Activated naive CD4-positive, alpha-beta T cell treated with anti-CD3 and anti-CD28 coated beads for 36 hours (primary cell): Measurements from ENCODE around the gene NCOA7. TPM values are rescaled to one million over a fixed set of nuclear protein-coding genes. Genes with fewer than 3 reads are reported as not detected.

Source experiments
- CTCF ChIA-PET: fragments of 350-600 bp; sonication (Branson Sonifier 250); formaldehyde crosslinking; loops from one replicate; lab custom pipeline; 2021; ENCODE audit warnings: antibody characterized with exemption; lab: Charles Lee
- DNase-seq: peaks from one replicate; pipeline ENCODE4 v3.0.0-alpha.2; 2020
- H3K27ac Mint-ChIP-seq: one replicate; pipeline ENCODE4 v1.8.0; 2021; ENCODE audit warnings: mild to moderate bottlenecking, mixed read lengths
- H3K27me3 Mint-ChIP-seq: one replicate; pipeline ENCODE4 v1.8.0; 2021; ENCODE audit warnings: low read depth, mixed read lengths
- H3K36me3 Mint-ChIP-seq: one replicate; pipeline ENCODE4 v1.8.0; 2021; ENCODE audit warnings: low read depth, mixed read lengths
- H3K4me1 Mint-ChIP-seq: one replicate; pipeline ENCODE4 v1.8.0; 2021; ENCODE audit warnings: low read depth, mixed read lengths
- H3K4me3 Mint-ChIP-seq: one replicate; pipeline ENCODE4 v1.8.0; 2021; ENCODE audit warnings: mild to moderate bottlenecking, moderate library complexity, mixed read lengths
- H3K9me3 Mint-ChIP-seq: one replicate; pipeline ENCODE4 v1.8.0; 2021; ENCODE audit warnings: mixed read lengths
- intact Hi-C: fragments of 100-400 bp; cut with micrococcal nuclease; formaldehyde crosslinking; loops from one replicate; pipeline ENCODE4 v1.15.1; 2023
- total RNA-seq, 2 experiments: library from RNA; stranded (reverse); gene quantifications; one replicate each; pipeline ENCODE4 v1.2.3, GENCODE V29; 2021

The NCOA7 gene
- total RNA-seq, 2 experiments from 2014 or later = 39.2 to 43.1 TPM

- peaks cover 33% of the 10 kb centered on the region for H3K4me1 Mint-ChIP-seq
- H3K27ac Mint-ChIP-seq = no peak overlapping the region
- H3K27me3 Mint-ChIP-seq = peaks cover 53% of the 10 kb centered on the region
- H3K36me3 Mint-ChIP-seq = no peaks in the 10 kb centered on the region
- intact Hi-C loops = loop anchor here (1.0 to 10.0 kb wide), 7 partner anchors 32 to 791 kb away; partner anchors contain the start of genes CENPW, HINT3 and TPD52L1
- CTCF ChIA-PET = interaction anchor here (0.6 to 1.2 kb wide), 2 partner anchors 434 to 1369 kb away, joined by 3 read pairs; no protein-coding TSS in a partner anchor
- no peaks in the 10 kb centered on the region for H3K9me3 Mint-ChIP-seq
- H3K4me3 Mint-ChIP-seq = peak overlapping the region; percentile 79
- DNase-seq = no peak
Measured at GRCh38 chr6:125748406-125749172, 42.2 kb upstream of the NCOA7 start.

- Mint-ChIP-seq H3K4me3 (peak within 1 kb of the TSS; percentile 79), H3K36me3 (no peaks in the 10 kb centered on the region), H3K4me1 (peaks cover 33% of the 10 kb centered on the region), H3K27ac (no peak within 1 kb of the TSS), H3K9me3 (no peaks in the 10 kb centered on the region), H3K27me3 (peaks cover 51% of the 10 kb centered on the region)
- DNase-seq = peak; percentile 83
- intact Hi-C loops = loop anchor here (1.0 to 10.0 kb wide), 6 partner anchors 31 to 792 kb away; partner anchors contain the start of genes CENPW and TPD52L1
- CTCF ChIA-PET = no interaction called here
Measured at GRCh38 chr6:125749173-125749864, 41.4 kb upstream of the NCOA7 start, which contains the start of gene HEY2. Gene HEY2 (plus strand): TSS chr6:125749632. CDS start chr6:125749777, 145 bp downstream.

GRCh38 chr6:125749865-125750691, 40.7 kb upstream of the NCOA7 start:
- peaks cover 31% of the 10 kb centered on the region for H3K4me1 Mint-ChIP-seq
- H3K27ac Mint-ChIP-seq = no peak overlapping the region
- H3K36me3 Mint-ChIP-seq = no peaks in the 10 kb centered on the region
- DNase-seq = peak; percentile 6
- CTCF ChIA-PET = interaction anchor here (0.9 to 1.0 kb wide), 2 partner anchors 10 to 438 kb away, joined by 3 read pairs; no protein-coding TSS in a partner anchor
- intact Hi-C loops = loop anchor here (1.0 to 10.0 kb wide), 9 partner anchors 19 to 878 kb away; partner anchors contain the start of genes CENPW and TPD52L1
- peak overlapping the region; percentile 79 for H3K4me3 Mint-ChIP-seq
- H3K27me3 Mint-ChIP-seq = peaks cover 49% of the 10 kb centered on the region
- H3K9me3 Mint-ChIP-seq = no peaks in the 10 kb centered on the region

GRCh38 chr6:125750692-125751333, 39.9 kb upstream of the NCOA7 start:
- Mint-ChIP-seq H3K27ac (no peak overlapping the region), H3K9me3 (no peaks in the 10 kb centered on the region), H3K27me3 (peaks cover 47% of the 10 kb centered on the region), H3K36me3 (no peaks in the 10 kb centered on the region), H3K4me3 (peak overlapping the region; percentile 36), H3K4me1 (peaks cover 31% of the 10 kb centered on the region)
- intact Hi-C loops = loop anchor here (1.0 to 5.0 kb wide), 3 partner anchors 18 to 879 kb away; no protein-coding TSS in a partner anchor
- DNase-seq = no peak
- CTCF ChIA-PET = interaction anchor here (0.9 to 1.0 kb wide), 3 partner anchors 9 to 438 kb away, joined by 3 read pairs; no protein-coding TSS in a partner anchor

GRCh38 chr6:125751334-125751916, 39.3 kb upstream of the NCOA7 start:
- Mint-ChIP-seq H3K4me1 (peaks cover 27% of the 10 kb centered on the region), H3K27ac (no peak overlapping the region), H3K4me3 (no peak overlapping the region), H3K27me3 (peaks cover 43% of the 10 kb centered on the region), H3K9me3 (no peaks in the 10 kb centered on the region), H3K36me3 (no peaks in the 10 kb centered on the region)
- CTCF ChIA-PET = interaction anchor here (0.6 to 2.1 kb wide), 7 partner anchors 10 to 441 kb away, joined by 3 to 5 read pairs (median 4); no protein-coding TSS in a partner anchor
- DNase-seq = no peak
- intact Hi-C loops = loop anchor here (5.0 kb wide), 2 partner anchors 239 to 879 kb away; no protein-coding TSS in a partner anchor

- Mint-ChIP-seq H3K4me3 (no peak overlapping the region), H3K36me3 (no peaks in the 10 kb centered on the region), H3K9me3 (no peaks in the 10 kb centered on the region), H3K27ac (no peak overlapping the region), H3K4me1 (peaks cover 19% of the 10 kb centered on the region), H3K27me3 (peaks cover 36% of the 10 kb centered on the region)
- DNase-seq = no peak
- CTCF ChIA-PET = interaction anchor here (0.6 to 2.3 kb wide), 19 partner anchors 10 to 1589 kb away, joined by 3 to 31 read pairs (median 4); partner anchors contain the start of gene HDDC2
- intact Hi-C loops = loop anchor here (1.0 to 5.0 kb wide), 3 partner anchors 240 to 880 kb away; no protein-coding TSS in a partner anchor
Measured at GRCh38 chr6:125752773-125753172, 38.0 kb upstream of the NCOA7 start.

GRCh38 chr6:125753218-125753936, 37.4 kb upstream of the NCOA7 start:
- Mint-ChIP-seq H3K9me3 (no peaks in the 10 kb centered on the region), H3K27me3 (peaks cover 31% of the 10 kb centered on the region), H3K4me3 (no peak overlapping the region), H3K4me1 (peaks cover 19% of the 10 kb centered on the region), H3K27ac (no peak overlapping the region), H3K36me3 (no peaks in the 10 kb centered on the region)
- intact Hi-C loops = loop anchor here (1.0 to 5.0 kb wide), 3 partner anchors 241 to 881 kb away; no protein-coding TSS in a partner anchor
- no peak for DNase-seq
- CTCF ChIA-PET = interaction anchor here (0.6 to 2.3 kb wide), 23 partner anchors 9 to 452 kb away, joined by 3 to 31 read pairs (median 4); partner anchors contain the start of gene HDDC2

- CTCF ChIA-PET = interaction anchor here (0.6 to 2.3 kb wide), 21 partner anchors 9 to 453 kb away, joined by 3 to 31 read pairs (median 4); partner anchors contain the start of gene HDDC2
- intact Hi-C loops = loop anchor here (1.0 to 5.0 kb wide), 3 partner anchors 242 to 882 kb away; no protein-coding TSS in a partner anchor
- Mint-ChIP-seq H3K4me1 (peaks cover 19% of the 10 kb centered on the region), H3K9me3 (no peaks in the 10 kb centered on the region), H3K4me3 (no peak overlapping the region), H3K27ac (no peak overlapping the region), H3K27me3 (peaks cover 27% of the 10 kb centered on the region), H3K36me3 (no peaks in the 10 kb centered on the region)
- no peak for DNase-seq
Measured at GRCh38 chr6:125753937-125754259, 36.9 kb upstream of the NCOA7 start.

- H3K27ac Mint-ChIP-seq = no peak overlapping the region
- peaks cover 33% of the 10 kb centered on the region for H3K27me3 Mint-ChIP-seq
Measured at GRCh38 chr6:125754566-125754965, 36.2 kb upstream of the NCOA7 start.

More at GRCh38 chr6:125754566-125754965, 36.2 kb upstream of the NCOA7 start:
- DNase-seq = no peak
- no peaks in the 10 kb centered on the region for H3K9me3 Mint-ChIP-seq
- CTCF ChIA-PET = interaction anchor here (0.6 to 2.3 kb wide), 5 partner anchors 8 to 444 kb away, joined by 3 to 31 read pairs (median 3); no protein-coding TSS in a partner anchor
- no peaks in the 10 kb centered on the region for H3K36me3 Mint-ChIP-seq
- H3K4me3 Mint-ChIP-seq = no peak overlapping the region
- peaks cover 19% of the 10 kb centered on the region for H3K4me1 Mint-ChIP-seq
- intact Hi-C loops = loop anchor here (5.0 kb wide), 2 partner anchors 242 to 882 kb away; no protein-coding TSS in a partner anchor
